ENCODE results near the gene NLRP13. TPM values are rescaled to one million over a fixed set of nuclear protein-coding genes. Genes with fewer than 3 reads are reported as not detected.
"Not testable (repeated sequence)": the region's sequence is repeated elsewhere in the genome, so short reads cannot be mapped to it uniquely, and the experiment has no call there.

NLRP13 gene
- polyA plus RNA-seq (ENCODE audit: insufficient read length) = not detected

- DNase-seq = no peak
Measured at GRCh38 chr19:55931936-55932386, at the start of gene NLRP13. TSS of gene NLRP13 (minus strand) at chr19:55932336. CDS start at chr19:55932311, 25 bp downstream.

- no peak for DNase-seq
Measured at GRCh38 chr19:55980415-55980814, 48.3 kb upstream of the NLRP13 start.

GRCh38 chr19:55973982-55974381, 41.8 kb upstream of the NLRP13 start:
- DNase-seq = no peak

GRCh38 chr19:55962186-55962585, 30.1 kb upstream of the NLRP13 start:
- no peak for DNase-seq

- no peak for DNase-seq
Measured at GRCh38 chr19:55959996-55960675, 28.0 kb upstream of the NLRP13 start.

- no peak for DNase-seq
Measured at GRCh38 chr19:55958356-55958755, 26.2 kb upstream of the NLRP13 start.

GRCh38 chr19:55956431-55956830, 24.3 kb upstream of the NLRP13 start:
- no peak for DNase-seq

- DNase-seq = not testable (repeated sequence)
Measured at GRCh38 chr19:55950566-55950965, 18.4 kb upstream of the NLRP13 start.

- DNase-seq = no peak
Measured at GRCh38 chr19:55947532-55947931, 15.4 kb upstream of the NLRP13 start, which contains the start of gene NLRP8. TSS of gene NLRP8 (plus strand) at chr19:55947832.

- no peak for DNase-seq
Measured at GRCh38 chr19:55940306-55940705, 8.2 kb upstream of the NLRP13 start.

GRCh38 chr19:55939206-55939605, 7.1 kb upstream of the NLRP13 start:
- no peak for DNase-seq

- DNase-seq = no peak
Measured at GRCh38 chr19:55935206-55935605, 3.1 kb upstream of the NLRP13 start.

- no peak for DNase-seq
Measured at GRCh38 chr19:55930996-55931515, 1.1 kb downstream of the NLRP13 start.

- DNase-seq = not testable (repeated sequence)
Measured at GRCh38 chr19:55929258-55929657, 2.9 kb downstream of the NLRP13 start.

- DNase-seq = no peak
Measured at GRCh38 chr19:55927991-55928390, 4.1 kb downstream of the NLRP13 start.

GRCh38 chr19:55923556-55923955, 8.6 kb downstream of the NLRP13 start:
- no peak for DNase-seq

- DNase-seq = no peak
Measured at GRCh38 chr19:55913643-55914268, 18.4 kb downstream of the NLRP13 start.

- no peak for DNase-seq
Measured at GRCh38 chr19:55912916-55913315, 19.2 kb downstream of the NLRP13 start.

GRCh38 chr19:55909801-55910200, 22.3 kb downstream of the NLRP13 start:
- no peak for DNase-seq

- no peak for DNase-seq
Measured at GRCh38 chr19:55907746-55908145, 24.4 kb downstream of the NLRP13 start.

GRCh38 chr19:55907286-55907685, 24.9 kb downstream of the NLRP13 start:
- no peak for DNase-seq

- DNase-seq = no peak
Measured at GRCh38 chr19:55902080-55902751, 29.9 kb downstream of the NLRP13 start.

GRCh38 chr19:55901369-55902079, 30.6 kb downstream of the NLRP13 start:
- no peak for DNase-seq
